OCI-LY1 (cell line): ENCODE measurements around the gene AJAP1.

Experiments used
- EZH2 ChIP-seq: fragments of 200-600 bp; sonication (generic), shearing (Covaris generic); IDR thresholded peaks from 2 replicates; pipeline ENCODE4 v1.8.0; 2017; ENCODE audit warnings: borderline replicate concordance, mixed run types, mild to moderate bottlenecking, antibody characterized with exemption, low read length, moderate library complexity, mixed read lengths
- TF ChIP-seq, protein P1 (sequence below): fragments of 200-600 bp; sonication (generic), shearing (Covaris generic); IDR thresholded peaks from 2 replicates; pipeline ENCODE4 v1.5.1; 2017; ENCODE audit warnings: mild to moderate bottlenecking, antibody characterized with exemption, low read length, moderate library complexity, mixed read lengths

DNA sequence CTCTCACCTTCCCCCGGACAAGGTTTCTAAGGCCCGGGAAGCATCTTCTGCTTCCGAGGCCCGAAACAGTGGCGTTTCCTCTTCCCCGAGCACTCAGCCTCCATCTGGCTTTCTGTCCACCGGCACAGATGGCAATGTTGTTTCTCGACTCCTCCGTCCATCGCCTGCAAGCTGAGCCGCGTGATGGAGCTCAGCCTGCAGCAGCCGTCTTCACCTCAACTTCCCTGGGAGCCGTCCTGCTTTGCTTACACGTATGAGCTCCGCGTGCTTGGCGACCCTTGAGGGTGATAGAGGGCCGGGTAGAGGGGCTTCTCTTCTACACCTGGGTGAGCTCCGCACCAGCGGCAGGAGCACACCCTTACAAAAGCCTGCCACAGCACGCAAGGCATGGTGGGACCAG is 80.4 kb downstream of the AJAP1 start:
- no peak for TF ChIP-seq EZH2
- TF ChIP-seq, protein P1, sequence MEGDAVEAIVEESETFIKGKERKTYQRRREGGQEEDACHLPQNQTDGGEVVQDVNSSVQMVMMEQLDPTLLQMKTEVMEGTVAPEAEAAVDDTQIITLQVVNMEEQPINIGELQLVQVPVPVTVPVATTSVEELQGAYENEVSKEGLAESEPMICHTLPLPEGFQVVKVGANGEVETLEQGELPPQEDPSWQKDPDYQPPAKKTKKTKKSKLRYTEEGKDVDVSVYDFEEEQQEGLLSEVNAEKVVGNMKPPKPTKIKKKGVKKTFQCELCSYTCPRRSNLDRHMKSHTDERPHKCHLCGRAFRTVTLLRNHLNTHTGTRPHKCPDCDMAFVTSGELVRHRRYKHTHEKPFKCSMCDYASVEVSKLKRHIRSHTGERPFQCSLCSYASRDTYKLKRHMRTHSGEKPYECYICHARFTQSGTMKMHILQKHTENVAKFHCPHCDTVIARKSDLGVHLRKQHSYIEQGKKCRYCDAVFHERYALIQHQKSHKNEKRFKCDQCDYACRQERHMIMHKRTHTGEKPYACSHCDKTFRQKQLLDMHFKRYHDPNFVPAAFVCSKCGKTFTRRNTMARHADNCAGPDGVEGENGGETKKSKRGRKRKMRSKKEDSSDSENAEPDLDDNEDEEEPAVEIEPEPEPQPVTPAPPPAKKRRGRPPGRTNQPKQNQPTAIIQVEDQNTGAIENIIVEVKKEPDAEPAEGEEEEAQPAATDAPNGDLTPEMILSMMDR = no peak
